HCT116 (cell line): Measurements from ENCODE around the gene CECR2.

ENCODE experiments used
- ATF3 ChIP-seq: IDR thresholded peaks from 2 replicates; pipeline ENCODE4 v1.6.1; 2012
- CTCF ChIP-seq, 3 experiments: fragments of 200-600 bp in 1 of 3; sonication (generic) in 1 of 3; IDR thresholded peaks in 2 of 3; conservative IDR thresholded peaks in 1 of 3; 2 replicates each; pipeline ENCODE4 v1.5.1; 2012 to 2017; ENCODE audit warnings: low read depth in 2 of 3, low read length in 2 of 3, antibody characterized with exemption in 1 of 3, borderline replicate concordance in 1 of 3, control low read depth in 1 of 3, mild to moderate bottlenecking in 1 of 3, mixed read lengths in 1 of 3, mixed run types in 1 of 3, moderate library complexity in 1 of 3; ENCODE audit not compliant: insufficient read depth in 1 of 3
- EGR1 ChIP-seq: IDR thresholded peaks from 2 replicates; pipeline ENCODE4 v1.6.1; 2012; ENCODE audit warnings: low read depth
- ELF1 ChIP-seq: IDR thresholded peaks from 2 replicates; pipeline ENCODE4 v1.6.1; 2012; ENCODE audit warnings: low read depth, borderline replicate concordance
- EZH2 ChIP-seq: fragments of 200-600 bp; sonication (generic); IDR thresholded peaks from 2 replicates; pipeline ENCODE4 v1.6.1; 2017; ENCODE audit warnings: antibody characterized with exemption, mixed run types
- EZH2phosphoT487 ChIP-seq: fragments of 200-600 bp; IDR thresholded peaks from 2 replicates; pipeline ENCODE4 v1.6.1; 2018; ENCODE audit warnings: antibody characterized with exemption, borderline replicate concordance
- MAX ChIP-seq: IDR thresholded peaks from 2 replicates; pipeline ENCODE4 v1.6.1; 2012
- POLR2A ChIP-seq: IDR thresholded peaks from 2 replicates; pipeline ENCODE4 v1.7.0; 2011; ENCODE audit warnings: borderline replicate concordance; ENCODE audit not compliant: insufficient read depth, insufficient read length; ENCODE audit errors: extremely low read depth
- POLR2AphosphoS5 ChIP-seq: IDR thresholded peaks from 2 replicates; pipeline ENCODE4 v1.6.1; 2011; ENCODE audit warnings: mild to moderate bottlenecking, low read depth, low read length, moderate library complexity
- RAD21 ChIP-seq: IDR thresholded peaks from 2 replicates; pipeline ENCODE4 v1.6.1; 2012; ENCODE audit warnings: low read depth, mild to moderate bottlenecking
- REST ChIP-seq: IDR thresholded peaks from 2 replicates; pipeline ENCODE4 v1.6.1; 2012; ENCODE audit warnings: low read depth
- SP1 ChIP-seq: IDR thresholded peaks from 2 replicates; pipeline ENCODE4 v1.6.1; 2012; ENCODE audit warnings: low read depth
- YY1 ChIP-seq: IDR thresholded peaks from 2 replicates; pipeline ENCODE4 v1.6.1; 2011; ENCODE audit warnings: low read length, low read depth, moderate library complexity, mild to moderate bottlenecking; ENCODE audit not compliant: insufficient replicate concordance; ENCODE audit errors: extremely low read depth
- ZNF274 ChIP-seq: fragments of 200-500 bp; sonication (Bioruptor generic); IDR thresholded peaks from 2 replicates; pipeline ENCODE4 v1.6.1; 2014; ENCODE audit warnings: mild to moderate bottlenecking, low read depth, low read length, inconsistent platforms

GRCh38 chr22:17606496-17606895, 237.2 kb downstream of the CECR2 start:
- TF ChIP-seq EGR1 (no peak), CTCF (IDR thresholded peaks at IDR 0.05 in 2 of 3, conservative IDR thresholded peaks at IDR 0.05 in 1 of 3; ENCODE audit: borderline replicate concordance in 1 of 3, insufficient read depth in 1 of 3, low read depth in 2 of 3, low read length in 2 of 3) (no peak), ELF1 (no peak), EZH2phosphoT487 (no peak), EZH2 (no peak), POLR2A (no peak), SP1 (no peak), POLR2AphosphoS5 (no peak), MAX (no peak), ATF3 (no peak), ZNF274 (no peak), REST (no peak), YY1 (no peak), RAD21 (no peak)
